Mesothelial cell of epicardium (in vitro differentiated cells): Measurements from ENCODE around the gene TRMT61B. TPM values are rescaled to one million over a fixed set of nuclear protein-coding genes. Genes with fewer than 3 reads are reported as not detected.
A peak's percentile ranks its signal among the peaks of the same experiment; 100 is the strongest.

Experiments used
- DNase-seq, 2 experiments: peaks; one replicate each; pipeline ENCODE4 v3.0.0; 2021; ENCODE audit warnings: low spot score in 2 of 2; ENCODE audit not compliant: unreplicated experiment in 2 of 2
- H3K27ac Mint-ChIP-seq: 2 replicates; pipeline ENCODE4 v1.8.0; 2021; ENCODE audit warnings: mixed read lengths
- H3K27me3 Mint-ChIP-seq: 2 replicates; pipeline ENCODE4 v1.8.0; 2021; ENCODE audit warnings: low read depth, mixed read lengths
- H3K36me3 Mint-ChIP-seq: 2 replicates; pipeline ENCODE4 v1.8.0; 2021; ENCODE audit warnings: mixed read lengths
- H3K4me1 Mint-ChIP-seq: 2 replicates; pipeline ENCODE4 v1.8.0; 2021; ENCODE audit warnings: mixed read lengths
- H3K4me3 Mint-ChIP-seq: 2 replicates; pipeline ENCODE4 v1.8.0; 2021; ENCODE audit warnings: mild to moderate bottlenecking, moderate library complexity, mixed read lengths
- H3K9me3 Mint-ChIP-seq: 2 replicates; pipeline ENCODE4 v1.8.0; 2021; ENCODE audit warnings: mixed read lengths
- total RNA-seq: library from RNA; stranded (reverse); gene quantifications from 3 replicates; pipeline ENCODE4 v1.2.1, GENCODE V29; 2021
- TF ChIP-seq, protein P1 (sequence below): fragments of 200-600 bp; sonication (generic); IDR thresholded peaks from one replicate; pipeline ENCODE4 v1.5.0; 2021; ENCODE audit warnings: antibody characterized with exemption; ENCODE audit not compliant: unreplicated experiment

Gene TRMT61B
- total RNA-seq, 1 donor from 2014 or later: 19.2 TPM

DNA sequence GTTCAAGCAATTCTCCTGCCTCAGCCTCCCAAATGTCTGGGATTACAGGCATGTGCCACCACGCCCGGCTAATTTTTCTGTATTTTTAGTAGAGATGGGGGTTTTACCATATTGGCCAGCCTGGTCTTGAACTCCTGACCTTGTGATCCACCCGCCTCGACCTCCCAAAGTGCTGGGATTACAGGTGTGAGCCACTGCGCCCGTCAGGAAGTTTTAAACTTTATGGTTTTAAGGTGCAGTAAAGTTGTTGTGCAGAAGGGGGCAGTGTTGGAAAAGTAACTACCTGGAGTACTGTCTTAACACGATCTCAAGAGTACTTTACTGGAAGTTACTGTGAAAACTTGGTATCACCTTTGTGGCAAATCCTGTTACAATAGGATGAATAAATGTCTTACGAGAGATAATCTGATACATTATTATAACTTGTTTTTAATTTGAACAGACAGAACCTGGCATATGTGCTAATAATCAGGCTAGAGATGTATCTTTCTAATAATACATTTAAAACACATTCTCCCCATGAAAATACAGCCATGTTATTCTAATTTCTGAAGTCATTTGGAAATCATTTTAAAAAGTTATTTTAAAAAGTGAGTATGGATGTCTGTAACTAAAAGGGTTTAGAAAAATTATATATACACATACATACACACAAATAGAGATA lies 48.7 kb downstream of the TRMT61B start:
- Mint-ChIP-seq H3K4me3 (no peak overlapping the region), H3K4me1 (no peaks in the 10 kb centered on the region), H3K27ac (no peak overlapping the region), H3K27me3 (no peaks in the 10 kb centered on the region), H3K9me3 (no peaks in the 10 kb centered on the region), H3K36me3 (no peaks in the 10 kb centered on the region)
- peak in 1 of 2 experiments; percentile 62 for DNase-seq
- TF ChIP-seq, protein P1, sequence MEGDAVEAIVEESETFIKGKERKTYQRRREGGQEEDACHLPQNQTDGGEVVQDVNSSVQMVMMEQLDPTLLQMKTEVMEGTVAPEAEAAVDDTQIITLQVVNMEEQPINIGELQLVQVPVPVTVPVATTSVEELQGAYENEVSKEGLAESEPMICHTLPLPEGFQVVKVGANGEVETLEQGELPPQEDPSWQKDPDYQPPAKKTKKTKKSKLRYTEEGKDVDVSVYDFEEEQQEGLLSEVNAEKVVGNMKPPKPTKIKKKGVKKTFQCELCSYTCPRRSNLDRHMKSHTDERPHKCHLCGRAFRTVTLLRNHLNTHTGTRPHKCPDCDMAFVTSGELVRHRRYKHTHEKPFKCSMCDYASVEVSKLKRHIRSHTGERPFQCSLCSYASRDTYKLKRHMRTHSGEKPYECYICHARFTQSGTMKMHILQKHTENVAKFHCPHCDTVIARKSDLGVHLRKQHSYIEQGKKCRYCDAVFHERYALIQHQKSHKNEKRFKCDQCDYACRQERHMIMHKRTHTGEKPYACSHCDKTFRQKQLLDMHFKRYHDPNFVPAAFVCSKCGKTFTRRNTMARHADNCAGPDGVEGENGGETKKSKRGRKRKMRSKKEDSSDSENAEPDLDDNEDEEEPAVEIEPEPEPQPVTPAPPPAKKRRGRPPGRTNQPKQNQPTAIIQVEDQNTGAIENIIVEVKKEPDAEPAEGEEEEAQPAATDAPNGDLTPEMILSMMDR: peak; percentile 65

- no peak overlapping the region for H3K27ac Mint-ChIP-seq
- no peaks in the 10 kb centered on the region for H3K4me1 Mint-ChIP-seq
- no peaks in the 10 kb centered on the region for H3K27me3 Mint-ChIP-seq
- no peak overlapping the region for H3K4me3 Mint-ChIP-seq
- no peak for DNase-seq
- no peaks in the 10 kb centered on the region for H3K9me3 Mint-ChIP-seq
- TF ChIP-seq, protein P1: no peak
- no peaks in the 10 kb centered on the region for H3K36me3 Mint-ChIP-seq
Observed at GRCh38 chr2:28818053-28818452, 52.1 kb downstream of the TRMT61B start.

DNA sequence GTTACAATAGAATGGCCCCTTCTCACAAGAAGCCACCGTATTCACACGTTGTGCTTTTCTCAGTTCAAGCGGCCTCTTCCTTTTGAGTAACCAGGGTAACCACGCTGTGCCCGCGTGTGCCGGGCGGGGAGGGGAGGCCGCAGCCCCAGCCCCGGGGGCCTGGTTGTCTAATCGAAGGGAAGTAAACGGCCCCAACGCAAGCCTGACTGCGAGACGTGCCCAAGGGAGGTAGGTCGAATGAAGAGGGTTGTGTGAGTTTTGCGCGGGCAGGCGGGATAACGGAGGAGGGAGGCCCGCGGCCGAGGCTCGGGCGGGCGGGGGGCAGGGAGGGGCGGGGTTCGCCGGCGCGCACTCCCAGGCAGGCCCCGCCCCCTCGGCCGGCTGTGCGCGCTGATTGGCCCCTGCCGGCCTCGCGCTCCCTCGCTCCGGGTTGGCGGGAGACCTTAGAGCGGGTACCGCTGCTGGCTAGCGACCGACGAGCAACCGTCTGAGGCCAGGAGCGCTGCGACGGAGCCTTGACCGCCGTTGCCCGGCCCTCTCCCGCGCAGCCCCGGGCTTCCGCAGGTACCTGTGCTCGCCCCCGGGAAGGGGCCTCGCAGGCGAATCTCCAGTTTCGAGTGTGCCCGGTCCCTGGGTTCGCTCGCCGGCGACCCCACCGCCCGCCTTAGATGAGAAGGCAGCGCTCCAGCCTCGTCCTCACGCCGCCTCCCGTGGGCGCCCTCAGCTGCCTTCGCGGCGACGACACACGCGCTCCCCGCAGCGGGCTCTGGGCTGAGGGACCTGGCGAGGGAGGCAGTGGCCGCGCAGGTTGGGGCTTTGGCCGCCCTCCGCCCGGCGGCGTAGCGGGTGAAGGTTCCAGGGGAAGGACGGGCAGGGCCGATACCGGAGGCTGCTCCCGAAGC lies 59.5 kb downstream of the TRMT61B start, which contains the start of gene SPDYA:
Gene SPDYA, plus strand, starts transcription at position 451 of the 902 bp plus-strand sequence. CDS start 5,181 bp downstream, outside the sequence.
- no peak within 1 kb of the TSS for H3K27ac Mint-ChIP-seq
- TF ChIP-seq, protein P1: no peak
- DNase-seq: peak; percentile 57 to 76
- peaks cover 9% of the 10 kb centered on the region for H3K36me3 Mint-ChIP-seq
- peak within 1 kb of the TSS; percentile 62 for H3K4me3 Mint-ChIP-seq
- peaks cover 9% of the 10 kb centered on the region for H3K27me3 Mint-ChIP-seq
- peaks cover 3% of the 10 kb centered on the region for H3K9me3 Mint-ChIP-seq
- no peaks in the 10 kb centered on the region for H3K4me1 Mint-ChIP-seq

DNA sequence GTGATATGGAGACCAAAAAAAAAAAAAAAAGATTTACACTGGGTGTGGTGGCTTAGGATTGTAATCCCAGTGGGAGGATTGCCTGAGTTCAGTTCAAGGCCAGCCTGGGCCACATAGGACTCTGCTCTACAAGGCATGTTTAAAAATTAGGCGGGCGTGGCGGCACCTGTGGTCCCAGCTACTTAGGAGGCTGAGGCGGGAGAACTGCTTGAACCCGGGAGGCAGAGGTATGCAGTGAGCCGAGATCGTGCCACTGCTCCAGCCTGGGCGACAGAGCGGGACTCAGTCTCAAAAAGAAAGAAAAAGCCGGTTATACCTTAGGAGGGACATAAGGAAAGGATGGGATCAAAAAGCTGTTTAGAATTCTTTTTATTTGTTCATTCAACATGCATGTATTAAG lies 60.2 kb downstream of the TRMT61B start:
- Mint-ChIP-seq H3K27ac (no peak overlapping the region), H3K4me1 (no peaks in the 10 kb centered on the region), H3K4me3 (peak overlapping the region; percentile 62), H3K27me3 (peaks cover 9% of the 10 kb centered on the region), H3K9me3 (peaks cover 3% of the 10 kb centered on the region), H3K36me3 (peaks cover 13% of the 10 kb centered on the region)
- TF ChIP-seq, protein P1: no peak
- no peak for DNase-seq

GRCh38 chr2:28802975-28803429 lies 67.1 kb downstream of the TRMT61B start:
- no peak for DNase-seq
- Mint-ChIP-seq H3K27ac (peak overlapping the region; percentile 84), H3K27me3 (no peaks in the 10 kb centered on the region), H3K9me3 (peaks cover 3% of the 10 kb centered on the region), H3K4me3 (no peak overlapping the region), H3K36me3 (peaks cover 45% of the 10 kb centered on the region), H3K4me1 (peaks cover 1% of the 10 kb centered on the region)
- TF ChIP-seq, protein P1: no peak
